EL (cell line): ENCODE data around the gene ZNF484.
A peak's percentile ranks its signal among the peaks of the same experiment; 100 is the strongest.
"Not testable (repeated sequence)": the region's sequence is repeated elsewhere in the genome, so short reads cannot be mapped to it uniquely, and the experiment has no call there.

Source experiments
- DNase-seq: peaks from one replicate; pipeline ENCODE4 v3.0.0-alpha.2; 2016

ZNF484 gene

GRCh38 chr9:92877531-92878430 lies at the start of gene ZNF484:
ZNF484 (minus strand) TSS chr9:92878038; CDS start chr9:92875029, 3,009 bp downstream.
- peak; percentile 98 for DNase-seq

- DNase-seq: no peak
These were observed 42.6 kb upstream of the ZNF484 start for GRCh38 chr9:92920437-92920836.

GRCh38 chr9:92917176-92917800 lies 39.5 kb upstream of the ZNF484 start:
- DNase-seq: no peak

- DNase-seq: no peak
These were observed 34.0 kb upstream of the ZNF484 start for GRCh38 chr9:92911511-92912475.

GRCh38 chr9:92905137-92905536 lies 27.3 kb upstream of the ZNF484 start:
- DNase-seq: not testable (repeated sequence)

GRCh38 chr9:92897323-92897722 lies 19.5 kb upstream of the ZNF484 start:
- DNase-seq: no peak

GRCh38 chr9:92895812-92896436 lies 18.1 kb upstream of the ZNF484 start:
- DNase-seq: no peak

- DNase-seq: no peak
These were observed 17.0 kb upstream of the ZNF484 start for GRCh38 chr9:92894711-92895362.

- not testable (repeated sequence) for DNase-seq
These were observed 16.2 kb upstream of the ZNF484 start for GRCh38 chr9:92893916-92894610.

- not testable (repeated sequence) for DNase-seq
These were observed 14.4 kb upstream of the ZNF484 start for GRCh38 chr9:92892276-92892675.

GRCh38 chr9:92890761-92891160 lies 12.9 kb upstream of the ZNF484 start:
- no peak for DNase-seq

- DNase-seq: no peak
These were observed 10.1 kb upstream of the ZNF484 start for GRCh38 chr9:92887880-92888338.

- DNase-seq: not testable (repeated sequence)
These were observed 9.2 kb upstream of the ZNF484 start for GRCh38 chr9:92886846-92887610.

- DNase-seq: not testable (repeated sequence)
These were observed 6.0 kb upstream of the ZNF484 start for GRCh38 chr9:92883666-92884405.

GRCh38 chr9:92882276-92882675 lies 4.4 kb upstream of the ZNF484 start:
- no peak for DNase-seq

GRCh38 chr9:92875373-92875772 lies 2.5 kb downstream of the ZNF484 start:
- no peak for DNase-seq

- DNase-seq: no peak
These were observed 7.5 kb downstream of the ZNF484 start for GRCh38 chr9:92870289-92870688.

GRCh38 chr9:92866600-92866999 lies 11.2 kb downstream of the ZNF484 start:
- not testable (repeated sequence) for DNase-seq

GRCh38 chr9:92864152-92864551 lies 13.7 kb downstream of the ZNF484 start:
- DNase-seq: no peak

- no peak for DNase-seq
These were observed 17.0 kb downstream of the ZNF484 start for GRCh38 chr9:92860867-92861266.
